ENCODE measurements around the gene TAGLN2. TPM values are rescaled to one million over a fixed set of nuclear protein-coding genes. Genes with fewer than 3 reads are reported as not detected.

The TAGLN2 gene
- polyA plus RNA-seq, 1 experiment = 745 TPM

DNA sequence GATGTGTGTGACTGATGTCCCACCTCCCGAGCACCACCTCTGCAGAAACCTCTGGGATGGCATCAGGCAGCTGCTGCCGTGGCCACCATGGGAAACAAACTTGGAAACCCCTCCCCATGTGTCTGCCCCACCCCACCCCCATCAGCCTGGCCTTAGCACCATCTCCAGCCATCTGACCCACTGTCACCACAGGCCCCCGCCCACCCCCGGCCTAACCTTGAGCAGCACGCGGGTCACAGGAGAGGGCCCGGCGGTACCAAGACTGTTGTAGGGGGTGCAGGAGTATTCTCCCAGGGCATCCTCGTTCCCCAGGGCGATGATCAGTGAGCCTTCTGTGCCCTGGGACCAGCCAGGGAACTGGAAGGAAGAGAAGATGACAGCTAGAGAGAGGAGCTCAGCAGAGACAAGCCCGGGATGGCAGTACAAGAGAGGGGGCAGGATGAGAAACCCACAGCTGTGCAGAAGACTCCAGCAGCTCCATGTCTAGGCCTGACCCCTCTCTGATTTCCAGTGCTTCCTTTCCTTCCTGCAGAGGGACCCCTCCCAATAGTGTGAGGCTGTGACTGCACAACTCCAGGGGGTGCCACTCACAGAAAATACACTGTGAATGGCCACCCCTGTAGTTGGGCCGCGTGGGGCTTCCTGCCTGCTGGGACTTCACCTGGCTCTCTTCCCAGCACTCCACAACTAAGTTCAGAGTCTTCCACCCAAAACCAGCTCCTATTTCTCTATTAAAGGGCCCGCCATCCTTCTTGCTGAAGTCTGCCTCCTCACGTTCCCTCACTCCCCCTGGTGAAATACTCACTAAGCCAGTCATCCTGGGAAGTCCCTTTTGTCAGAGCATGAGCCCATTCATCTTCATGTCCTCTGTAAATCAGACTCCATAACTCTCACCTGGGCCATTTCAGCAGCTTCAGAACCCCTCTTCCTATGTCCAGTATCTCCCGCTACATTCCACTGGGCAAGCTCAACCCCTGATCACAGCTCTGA lies 7.3 kb upstream of the TAGLN2 start:
- TF ChIP-seq, protein P1, sequence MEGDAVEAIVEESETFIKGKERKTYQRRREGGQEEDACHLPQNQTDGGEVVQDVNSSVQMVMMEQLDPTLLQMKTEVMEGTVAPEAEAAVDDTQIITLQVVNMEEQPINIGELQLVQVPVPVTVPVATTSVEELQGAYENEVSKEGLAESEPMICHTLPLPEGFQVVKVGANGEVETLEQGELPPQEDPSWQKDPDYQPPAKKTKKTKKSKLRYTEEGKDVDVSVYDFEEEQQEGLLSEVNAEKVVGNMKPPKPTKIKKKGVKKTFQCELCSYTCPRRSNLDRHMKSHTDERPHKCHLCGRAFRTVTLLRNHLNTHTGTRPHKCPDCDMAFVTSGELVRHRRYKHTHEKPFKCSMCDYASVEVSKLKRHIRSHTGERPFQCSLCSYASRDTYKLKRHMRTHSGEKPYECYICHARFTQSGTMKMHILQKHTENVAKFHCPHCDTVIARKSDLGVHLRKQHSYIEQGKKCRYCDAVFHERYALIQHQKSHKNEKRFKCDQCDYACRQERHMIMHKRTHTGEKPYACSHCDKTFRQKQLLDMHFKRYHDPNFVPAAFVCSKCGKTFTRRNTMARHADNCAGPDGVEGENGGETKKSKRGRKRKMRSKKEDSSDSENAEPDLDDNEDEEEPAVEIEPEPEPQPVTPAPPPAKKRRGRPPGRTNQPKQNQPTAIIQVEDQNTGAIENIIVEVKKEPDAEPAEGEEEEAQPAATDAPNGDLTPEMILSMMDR (IDR thresholded peaks at IDR 0.05; ENCODE audit: insufficient read depth, low read depth, low read length) = no peak
- CTCF ChIA-PET = interaction anchor here (0.7 to 39.5 kb wide), 4 partner anchors 14 to 146 kb away, joined by 3 to 889 read pairs (median 4); no protein-coding TSS in a partner anchor
- Histone ChIP-seq H3K36me3 (ENCODE audit: control insufficient read depth, insufficient read depth, low read length) (no peaks in the 10 kb centered on the region), H3K4me3 (ENCODE audit: low read depth, low read length) (no peak overlapping the region), H3K27me3 (ENCODE audit: control insufficient read depth, insufficient read depth, low read length) (peaks cover 2% of the 10 kb centered on the region; the same call in 1 of the 2 replicates)
- POLR2A ChIA-PET = no interaction called here
- DNase-seq (ENCODE audit: low read depth) = no peak

DNA sequence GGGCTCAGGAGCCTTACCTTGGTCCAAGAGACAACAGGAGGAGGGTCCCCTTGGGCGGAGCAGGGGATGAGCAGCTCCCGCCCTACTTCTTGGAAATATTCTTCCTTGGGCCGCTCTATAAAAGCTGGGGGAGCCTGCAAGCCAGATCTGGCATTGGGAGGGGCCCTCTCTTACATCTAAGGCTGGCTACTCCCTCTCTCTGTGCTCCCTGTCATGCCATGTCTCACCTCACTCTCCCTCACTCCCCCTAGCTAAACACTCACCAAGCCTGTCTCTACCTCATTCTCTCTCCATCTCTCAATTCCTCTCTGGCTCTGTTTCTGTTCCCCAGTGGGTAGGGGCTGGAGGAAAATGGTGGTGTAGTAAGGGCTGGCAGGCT lies 6.5 kb upstream of the TAGLN2 start:
- TF ChIP-seq, protein P1 (IDR thresholded peaks at IDR 0.05; ENCODE audit: insufficient read depth, low read depth, low read length) = no peak
- Histone ChIP-seq H3K4me3 (ENCODE audit: low read depth, low read length) (no peak overlapping the region), H3K36me3 (ENCODE audit: control insufficient read depth, insufficient read depth, low read length) (no peaks in the 10 kb centered on the region), H3K27me3 (ENCODE audit: control insufficient read depth, insufficient read depth, low read length) (peaks cover 2% of the 10 kb centered on the region; the same call in 1 of the 2 replicates)
- CTCF ChIA-PET = interaction anchor here (39.5 kb wide), 1 partner anchor 79 kb away, joined by 889 read pairs; no protein-coding TSS in a partner anchor
- POLR2A ChIA-PET = no interaction called here
- no peak for DNase-seq (ENCODE audit: low read depth)

DNA sequence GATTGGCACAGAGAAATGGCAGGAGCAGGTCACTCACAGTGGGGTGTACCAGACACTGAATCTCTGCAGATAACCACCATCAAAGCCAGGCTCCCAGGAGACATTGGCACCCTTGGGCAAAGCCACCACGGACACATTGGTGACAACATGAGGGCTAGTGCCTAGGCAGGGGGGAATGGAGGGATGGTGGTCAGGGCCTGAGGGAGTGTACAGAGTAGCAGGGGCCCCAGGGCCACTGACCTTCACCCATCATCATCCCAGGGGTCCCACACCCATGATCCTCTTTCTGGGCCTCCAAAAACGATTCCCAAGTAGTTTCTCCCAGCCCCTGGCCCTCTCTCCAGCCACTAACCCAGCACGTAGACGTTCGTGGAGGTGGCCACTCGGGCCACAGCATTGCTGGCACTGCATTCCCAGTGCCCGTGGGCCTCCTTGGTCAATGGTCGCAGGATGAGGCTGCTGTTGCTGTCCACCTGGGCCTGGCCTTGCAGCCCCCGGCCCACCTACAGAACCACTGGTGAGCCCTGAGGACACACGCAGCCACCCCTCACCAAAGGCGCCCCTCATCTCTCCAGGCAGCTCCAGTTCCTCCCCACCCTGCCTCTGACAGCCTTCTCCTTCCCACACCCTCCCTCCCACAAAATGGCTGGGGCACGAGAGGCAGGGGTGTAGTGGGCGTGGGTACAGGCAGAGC lies 5.9 kb upstream of the TAGLN2 start:
- POLR2A ChIA-PET = no interaction called here
- Histone ChIP-seq H3K4me3 (ENCODE audit: low read depth, low read length) (no peak overlapping the region), H3K27me3 (ENCODE audit: control insufficient read depth, insufficient read depth, low read length) (peaks cover 2% of the 10 kb centered on the region; the same call in 1 of the 2 replicates), H3K36me3 (ENCODE audit: control insufficient read depth, insufficient read depth, low read length) (no peaks in the 10 kb centered on the region)
- DNase-seq (ENCODE audit: low read depth) = no peak
- CTCF ChIA-PET = interaction anchor here (1.4 to 39.5 kb wide), 2 partner anchors 80 to 262 kb away, joined by 3 to 889 read pairs; no protein-coding TSS in a partner anchor
- TF ChIP-seq, protein P1 (IDR thresholded peaks at IDR 0.05; ENCODE audit: insufficient read depth, low read depth, low read length) = no peak

DNA sequence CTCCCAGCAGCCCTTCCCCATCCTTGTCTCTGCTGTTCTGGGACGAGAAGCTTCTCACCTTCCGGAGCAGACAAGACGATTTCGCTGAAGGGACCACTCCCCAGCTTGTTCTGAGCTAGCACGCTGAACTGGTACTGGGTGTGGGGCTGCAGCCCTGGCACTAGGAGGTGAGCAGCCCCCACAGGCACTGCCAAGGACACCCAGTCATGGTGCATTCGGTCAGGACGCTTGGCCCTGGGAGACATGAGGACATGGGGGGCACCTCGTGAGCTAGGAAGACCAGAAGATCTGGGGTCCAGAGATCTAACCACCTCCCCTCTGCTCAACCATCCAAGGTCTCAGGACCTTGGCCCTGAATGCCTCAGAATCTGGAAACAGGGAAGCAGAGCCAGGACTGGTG lies 5.3 kb upstream of the TAGLN2 start:
- Histone ChIP-seq H3K27me3 (ENCODE audit: control insufficient read depth, insufficient read depth, low read length) (peaks cover 2% of the 10 kb centered on the region; the same call in 1 of the 2 replicates), H3K4me3 (ENCODE audit: low read depth, low read length) (no peak overlapping the region), H3K36me3 (ENCODE audit: control insufficient read depth, insufficient read depth, low read length) (no peaks in the 10 kb centered on the region)
- DNase-seq (ENCODE audit: low read depth) = no peak
- TF ChIP-seq, protein P1 (IDR thresholded peaks at IDR 0.05; ENCODE audit: insufficient read depth, low read depth, low read length) = no peak
- ChIA-PET POLR2A (no interaction called here), CTCF (interaction anchor here (1.4 to 39.5 kb wide), 2 partner anchors 80 to 263 kb away, joined by 3 to 889 read pairs; no protein-coding TSS in a partner anchor)

DNA sequence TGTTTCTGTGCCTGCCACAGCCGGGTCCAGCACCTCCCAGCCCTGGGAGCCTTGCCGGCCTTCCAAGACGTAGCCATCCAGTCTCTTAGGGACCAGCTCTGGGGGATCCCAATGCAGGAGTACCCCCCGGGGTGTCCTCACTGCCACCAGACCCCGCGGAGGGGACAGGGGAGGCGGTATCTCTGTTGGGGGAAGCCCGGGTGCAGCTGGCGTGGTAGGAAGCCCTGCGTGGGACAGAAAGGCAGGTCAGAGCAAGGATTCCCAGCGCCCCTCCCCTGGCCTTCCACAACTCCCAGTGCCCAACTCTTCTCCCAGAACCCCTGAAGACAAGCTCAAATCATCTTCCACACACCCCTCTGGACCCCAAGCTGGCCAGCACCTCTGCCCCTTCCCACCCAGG lies 4.9 kb upstream of the TAGLN2 start:
- no peak for DNase-seq (ENCODE audit: low read depth)
- Histone ChIP-seq H3K36me3 (ENCODE audit: control insufficient read depth, insufficient read depth, low read length) (no peaks in the 10 kb centered on the region), H3K4me3 (ENCODE audit: low read depth, low read length) (no peak overlapping the region), H3K27me3 (ENCODE audit: control insufficient read depth, insufficient read depth, low read length) (no peaks in the 10 kb centered on the region)
- ChIA-PET POLR2A (no interaction called here), CTCF (interaction anchor here (1.4 to 39.5 kb wide), 2 partner anchors 81 to 263 kb away, joined by 3 to 889 read pairs; no protein-coding TSS in a partner anchor)
- TF ChIP-seq, protein P1 (IDR thresholded peaks at IDR 0.05; ENCODE audit: insufficient read depth, low read depth, low read length) = no peak

Data from BJ (cell line).